NCI-H748 (cell line): ENCODE measurements around the gene GYPA.
"Not testable (repeated sequence)": the region's sequence is repeated elsewhere in the genome, so short reads cannot be mapped to it uniquely, and the experiment has no call there.

ENCODE experiments used
- DNase-seq: peaks from one replicate; lab custom pipeline; 2025; ENCODE audit not compliant: unreplicated experiment; lab: John Stamatoyannopoulos, UW

GYPA gene

DNA sequence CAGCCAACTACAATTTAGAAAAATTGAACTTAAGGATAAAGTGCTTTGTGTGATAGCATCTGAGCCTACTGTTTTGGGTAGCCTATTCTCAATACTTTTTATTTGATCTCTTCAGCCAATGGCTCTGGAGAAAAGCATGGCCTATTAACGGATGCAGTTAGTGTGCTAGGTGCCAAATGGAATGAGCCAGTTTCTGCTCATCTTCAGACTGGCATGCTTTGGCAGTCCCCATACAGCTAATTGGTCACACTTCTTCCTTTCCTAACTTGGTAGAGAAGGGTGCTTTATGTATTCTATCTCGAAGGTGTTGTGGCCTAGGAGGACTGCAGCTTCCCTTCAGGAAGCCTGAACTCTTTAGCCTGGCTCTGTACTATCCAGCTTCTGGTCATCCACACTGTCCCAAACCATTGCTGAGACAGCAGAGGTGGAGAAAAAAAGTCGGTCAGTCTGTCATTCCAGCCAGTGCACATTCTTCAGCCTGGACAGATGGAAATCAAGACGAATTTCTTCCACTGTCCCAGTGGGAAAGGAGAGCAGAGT lies 11.1 kb downstream of the GYPA start:
- not testable (repeated sequence) for DNase-seq

DNA sequence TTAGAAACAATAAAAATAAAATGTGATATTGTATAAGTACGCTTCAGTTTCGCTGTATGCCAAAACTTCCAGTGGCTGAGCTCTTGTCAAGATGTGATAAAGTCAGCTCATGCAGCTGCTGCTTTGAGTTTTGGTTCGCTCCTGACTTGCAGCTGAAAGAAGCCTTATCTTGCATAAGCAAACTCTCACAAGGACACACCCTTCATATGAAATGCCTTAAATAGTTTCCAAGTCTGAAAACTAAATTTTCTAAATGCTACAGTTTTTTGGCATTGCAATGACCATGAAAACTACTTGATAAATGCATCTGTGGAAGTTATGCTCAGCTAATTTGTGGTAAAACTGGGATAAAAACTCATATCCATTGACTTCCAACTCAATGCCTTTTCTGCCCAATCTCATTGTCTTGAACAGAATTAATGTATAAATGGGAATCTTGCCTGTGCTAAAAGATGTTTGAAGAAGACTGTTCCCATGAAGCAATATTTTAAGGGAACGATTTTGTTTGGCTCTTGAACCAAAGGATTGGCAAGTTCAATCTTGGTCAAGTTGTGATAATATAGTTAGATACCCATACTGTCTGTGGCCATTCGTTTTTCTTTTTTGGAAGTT lies 11.7 kb downstream of the GYPA start:
- DNase-seq: not testable (repeated sequence)

DNA sequence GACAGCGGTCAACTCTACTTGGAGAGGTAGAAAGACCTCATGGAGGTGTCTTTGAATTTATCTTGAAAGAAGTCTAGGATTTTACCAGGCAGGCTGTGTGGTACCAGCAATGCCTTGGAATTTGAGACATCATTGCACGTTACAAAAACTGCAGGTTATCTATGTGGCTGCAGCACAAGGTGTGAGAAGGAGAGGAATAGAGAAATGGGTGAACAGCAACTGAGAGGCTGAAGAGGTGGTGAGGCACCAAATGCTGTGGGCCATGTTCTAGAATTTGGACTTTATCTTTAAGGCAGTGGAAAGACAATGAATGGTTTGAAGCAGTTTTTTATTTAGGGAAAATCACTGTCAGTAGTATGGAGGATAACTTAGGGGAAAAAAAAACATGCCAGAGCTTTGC lies 15.4 kb downstream of the GYPA start:
- not testable (repeated sequence) for DNase-seq

DNA sequence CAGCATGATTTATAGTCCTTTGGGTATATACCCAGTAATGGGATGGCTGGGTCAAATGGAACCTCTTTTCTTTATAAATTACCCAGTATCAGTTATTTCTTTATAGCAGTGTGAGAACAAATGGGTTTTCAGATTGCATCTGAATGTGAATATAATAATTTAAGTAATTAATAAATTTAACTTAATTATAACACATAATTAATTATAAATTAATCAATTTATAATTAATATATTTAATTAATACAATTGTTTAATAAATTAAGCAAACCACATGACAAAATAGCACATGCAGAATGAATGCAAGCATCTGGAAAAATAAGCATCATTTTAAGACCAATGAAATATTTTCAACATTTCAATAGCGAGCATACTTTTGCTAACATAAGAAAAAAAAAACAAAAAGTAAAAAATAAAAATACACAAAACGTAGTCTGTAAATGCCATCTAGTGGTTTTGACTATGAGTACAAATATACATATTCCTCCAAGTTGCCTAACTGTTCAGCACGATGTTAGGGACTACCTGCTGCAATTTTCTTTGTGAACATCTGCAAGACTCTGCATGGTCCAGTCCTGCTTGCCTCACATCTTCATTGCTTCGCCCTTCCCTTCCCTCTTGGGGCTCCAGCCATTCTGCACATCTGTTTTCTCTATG lies 16.4 kb downstream of the GYPA start:
- DNase-seq: not testable (repeated sequence)

DNA sequence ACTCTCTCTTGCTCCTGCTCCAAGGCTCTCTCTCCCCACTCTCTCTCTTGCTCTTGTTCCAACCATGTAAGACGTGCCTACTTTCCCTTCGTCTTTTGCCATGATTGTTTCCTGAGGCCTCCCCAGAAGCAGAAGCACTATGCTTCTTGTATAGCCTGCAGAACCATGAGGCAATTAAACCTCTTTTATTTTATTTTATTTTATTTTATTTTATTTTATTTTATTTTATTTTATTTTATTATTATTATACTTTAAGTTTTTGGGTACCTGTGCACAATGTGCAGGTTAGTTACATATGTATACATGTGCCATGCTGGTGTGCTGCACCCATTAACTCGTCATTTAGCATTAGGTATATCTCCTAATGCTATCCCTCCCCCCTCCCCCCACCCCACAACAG lies 17.2 kb downstream of the GYPA start:
- not testable (repeated sequence) for DNase-seq

DNA sequence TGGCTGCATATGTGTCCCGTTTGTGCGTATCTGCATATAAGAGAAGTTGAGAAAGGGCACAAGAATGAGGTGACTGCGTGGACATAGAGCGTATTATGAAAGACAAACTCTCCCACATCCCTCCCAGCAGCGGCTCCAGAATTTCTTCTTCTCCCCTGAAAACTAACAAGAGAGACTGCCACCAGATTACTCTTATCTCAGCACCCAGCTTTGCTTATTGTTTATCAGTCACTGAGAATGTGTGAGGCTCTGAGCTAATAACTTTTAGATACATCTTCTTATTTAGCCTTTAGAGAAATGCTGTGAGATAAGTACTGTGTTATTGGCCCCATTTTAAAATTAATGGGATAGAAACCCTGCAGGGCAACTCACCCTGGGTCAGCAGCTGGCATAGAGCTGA lies 20.8 kb downstream of the GYPA start:
- not testable (repeated sequence) for DNase-seq

DNA sequence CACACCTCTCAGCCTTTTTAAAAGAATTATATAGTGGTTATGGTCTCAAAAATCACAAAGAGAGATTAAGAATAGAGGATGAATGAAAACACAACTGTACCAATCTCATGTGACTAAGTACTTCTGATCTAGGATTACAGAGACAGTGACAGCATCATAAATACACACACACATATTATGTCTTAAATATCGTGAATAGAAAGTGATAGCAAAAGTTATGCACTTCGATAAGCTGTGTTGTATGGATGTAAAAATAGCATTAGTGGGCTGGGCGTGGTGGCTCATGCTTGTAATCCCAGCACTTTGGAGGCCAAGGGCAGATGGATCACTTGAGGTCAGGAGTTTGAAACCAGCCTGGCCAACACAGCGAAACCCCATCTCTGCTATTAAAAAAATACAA lies 25.0 kb downstream of the GYPA start:
- DNase-seq: no peak

DNA sequence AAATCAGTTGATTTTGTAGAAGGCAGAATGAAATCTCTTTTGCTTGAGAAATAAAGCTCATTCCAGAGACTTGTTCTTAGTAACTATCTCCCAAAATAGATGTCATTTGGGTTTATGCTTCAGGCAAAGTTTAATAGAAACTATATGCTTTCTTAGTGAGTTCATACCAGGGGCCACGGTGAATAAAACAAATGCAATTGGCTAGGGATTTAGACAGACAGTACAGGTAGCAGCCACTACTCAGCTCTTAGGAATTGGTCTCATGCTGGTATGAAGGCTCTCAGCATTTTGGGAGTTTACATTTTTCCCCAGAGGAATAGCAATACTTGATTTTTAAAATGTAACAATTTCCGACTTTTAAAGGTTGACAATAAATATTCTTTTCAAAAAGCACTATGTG lies 27.0 kb downstream of the GYPA start:
- no peak for DNase-seq

DNA sequence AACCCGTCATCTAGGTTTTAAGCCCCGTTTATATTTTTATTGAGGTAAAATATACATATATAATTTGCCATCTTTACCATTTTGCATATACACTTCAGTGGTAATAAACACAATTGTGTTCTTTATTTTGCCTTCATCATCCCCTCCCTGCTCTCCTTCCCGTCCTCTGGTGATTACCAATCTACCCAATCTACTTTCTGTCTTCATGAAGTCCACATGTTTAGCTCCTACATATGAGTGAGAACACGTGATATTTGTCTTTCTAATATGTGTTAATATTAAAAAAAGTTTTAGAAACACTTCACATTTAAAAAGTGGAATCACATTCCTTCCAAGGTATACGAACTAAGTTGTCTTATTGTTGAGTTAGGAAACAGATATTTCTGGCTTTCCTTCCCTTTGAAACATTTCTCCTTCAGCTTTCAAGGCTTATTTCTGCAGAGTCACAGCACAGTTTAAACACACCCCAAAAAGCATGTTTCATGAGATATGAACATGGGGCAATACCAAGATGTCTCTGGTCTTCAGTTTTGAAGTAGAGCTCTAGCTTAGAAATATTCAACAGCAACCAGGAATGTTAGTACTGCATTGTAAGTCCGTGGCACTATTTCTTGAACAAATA lies 35.9 kb downstream of the GYPA start:
- DNase-seq: no peak

DNA sequence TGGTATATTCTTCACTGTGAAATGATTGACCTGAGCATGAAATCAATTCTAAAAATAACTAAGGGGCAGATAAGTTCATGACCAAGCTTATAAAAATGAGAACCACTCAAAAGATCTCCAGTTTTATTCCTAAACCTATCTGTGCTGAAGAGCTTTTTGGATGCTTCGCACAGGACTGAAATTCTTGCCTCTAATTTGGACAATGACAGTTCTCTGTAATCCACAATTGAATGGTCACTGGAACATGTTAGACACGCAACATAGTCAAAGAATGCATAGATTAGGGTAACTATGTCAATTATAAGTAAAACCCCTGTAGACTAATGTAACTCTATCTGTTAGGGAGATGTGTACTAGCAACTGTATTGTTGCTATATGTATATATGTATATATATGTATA lies 42.7 kb downstream of the GYPA start:
- DNase-seq: not testable (repeated sequence)

DNA sequence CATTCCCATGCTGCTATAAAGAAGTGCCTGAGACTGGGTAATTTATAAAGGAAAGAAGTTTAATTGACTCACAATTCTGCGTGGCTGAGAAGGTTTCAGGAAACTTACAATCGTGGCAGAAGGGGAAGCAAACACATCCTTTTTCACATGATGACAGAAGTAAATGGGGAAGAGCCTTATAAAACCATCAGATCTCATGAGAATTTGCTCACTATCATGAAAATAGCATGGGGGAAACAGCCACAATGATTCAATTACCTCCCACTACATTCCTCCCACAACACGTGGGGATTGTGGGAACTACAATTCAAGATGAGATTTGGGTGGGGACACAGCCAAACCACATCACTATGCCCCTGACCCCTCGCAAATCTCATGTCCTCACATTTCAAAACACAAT lies 46.5 kb downstream of the GYPA start:
- DNase-seq: not testable (repeated sequence)

DNA sequence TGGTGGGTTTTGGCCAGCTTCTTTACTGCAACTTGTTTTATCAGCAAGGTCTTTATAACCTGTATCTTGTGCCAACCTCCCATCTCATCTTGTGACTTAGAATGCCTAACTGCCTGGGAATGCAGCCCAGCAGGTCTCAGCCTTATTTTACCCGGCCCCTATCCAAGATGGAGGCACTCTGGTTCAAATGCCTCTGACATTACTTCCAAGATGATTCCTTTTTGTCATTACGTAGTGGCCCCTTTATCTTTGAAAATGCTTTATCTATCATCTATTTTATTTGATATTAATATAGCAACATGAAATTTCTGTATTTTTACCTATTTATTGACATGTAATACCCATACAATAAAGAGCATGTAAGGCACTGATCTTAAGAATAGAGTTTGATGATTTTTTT lies 49.3 kb downstream of the GYPA start:
- not testable (repeated sequence) for DNase-seq

DNA sequence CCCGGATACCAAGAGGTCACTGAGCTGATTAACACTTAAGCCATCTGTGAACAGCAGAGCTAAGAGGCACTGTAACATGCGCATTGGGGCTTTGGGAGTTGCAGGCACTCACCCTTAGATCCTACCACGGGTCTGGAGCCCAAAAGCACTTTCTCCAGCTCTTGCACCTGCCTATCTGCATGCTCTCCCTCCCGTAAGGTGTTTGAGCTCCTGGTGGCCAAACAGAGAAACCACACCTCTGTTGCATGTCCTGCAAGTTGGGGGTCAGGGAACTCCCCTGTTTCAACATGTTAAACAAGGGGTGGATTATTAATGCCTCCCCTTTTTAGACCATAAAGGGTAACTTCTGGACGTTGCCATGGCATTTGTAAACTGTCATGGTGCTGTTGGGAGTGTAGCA lies 49.8 kb downstream of the GYPA start:
- DNase-seq: no peak

DNA sequence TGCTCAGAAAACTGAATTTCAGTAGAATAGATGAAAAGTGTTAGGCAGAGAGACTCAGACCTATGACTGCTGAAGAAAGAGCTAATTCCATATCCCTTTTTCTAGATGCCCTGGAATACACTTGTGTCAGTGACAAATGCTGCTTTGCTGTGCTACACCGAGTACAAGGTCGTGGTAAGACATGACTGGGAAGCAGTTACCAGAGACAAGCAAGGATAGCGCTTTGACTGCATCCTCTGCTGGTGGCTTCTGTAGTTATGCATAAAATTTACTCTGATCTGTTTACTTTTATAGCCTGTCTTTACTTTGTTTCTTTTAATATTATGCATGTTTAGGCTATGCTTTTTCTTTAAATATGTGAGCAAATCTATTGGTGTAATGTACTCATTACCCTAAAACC lies 58.5 kb downstream of the GYPA start:
- not testable (repeated sequence) for DNase-seq

DNA sequence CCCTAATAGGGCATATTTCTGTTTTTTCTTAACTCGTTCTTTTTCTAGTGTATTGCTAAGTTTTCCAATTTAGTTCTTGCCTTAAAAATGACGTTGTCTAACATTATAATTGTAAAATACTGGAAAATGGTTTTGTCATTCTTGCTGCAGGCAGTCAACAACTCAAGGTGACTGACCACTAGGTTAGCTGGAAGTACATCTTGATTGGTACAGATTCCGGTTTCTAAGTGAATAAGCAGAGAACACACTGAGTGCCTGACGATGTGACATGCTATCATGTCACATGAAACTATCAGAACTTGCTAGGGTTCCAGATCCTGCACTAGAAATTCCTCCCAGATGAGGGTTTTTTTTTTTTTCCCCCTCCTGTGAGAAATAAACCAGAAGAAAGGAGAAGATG lies 60.4 kb downstream of the GYPA start:
- not testable (repeated sequence) for DNase-seq

DNA sequence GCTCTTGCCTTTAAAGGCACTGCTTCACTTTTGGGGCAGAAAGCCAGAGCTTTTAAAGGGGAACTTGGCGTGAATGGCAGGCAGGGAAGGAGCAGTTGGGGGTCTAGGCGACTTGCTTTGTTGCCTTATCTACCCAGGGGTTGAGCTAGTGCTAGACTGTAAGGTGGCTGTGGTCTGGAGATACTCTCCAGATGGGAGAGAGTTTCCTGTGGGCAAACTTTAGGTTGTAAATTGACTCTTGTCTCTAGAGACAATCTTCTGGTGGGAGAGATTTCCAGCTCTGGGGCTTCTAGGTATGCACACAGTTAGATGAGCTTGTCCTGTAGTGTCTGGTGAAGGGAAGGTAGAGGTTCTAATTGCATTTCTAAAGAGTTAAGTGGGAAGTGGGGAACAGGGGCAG lies 61.8 kb downstream of the GYPA start:
- DNase-seq: not testable (repeated sequence)

DNA sequence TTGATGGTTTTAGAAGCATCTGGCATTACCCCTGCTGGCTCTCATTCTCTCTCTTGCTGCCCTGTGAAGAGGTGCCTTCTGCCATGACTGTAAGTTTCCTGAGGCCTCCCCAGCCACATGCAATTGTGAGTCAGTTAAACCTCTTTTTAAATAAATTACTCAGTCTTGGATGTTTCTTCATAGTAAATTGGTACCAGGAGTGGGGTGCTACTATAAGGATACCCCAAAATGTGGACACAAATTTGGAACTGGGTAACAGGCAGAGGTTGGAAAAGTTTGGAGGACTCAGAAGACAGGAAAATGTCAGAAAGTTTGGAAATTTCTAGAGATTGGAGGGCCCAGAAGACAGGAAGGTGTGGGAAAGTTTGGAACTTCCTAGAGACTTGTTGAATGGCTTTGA lies 79.0 kb downstream of the GYPA start:
- DNase-seq: not testable (repeated sequence)

DNA sequence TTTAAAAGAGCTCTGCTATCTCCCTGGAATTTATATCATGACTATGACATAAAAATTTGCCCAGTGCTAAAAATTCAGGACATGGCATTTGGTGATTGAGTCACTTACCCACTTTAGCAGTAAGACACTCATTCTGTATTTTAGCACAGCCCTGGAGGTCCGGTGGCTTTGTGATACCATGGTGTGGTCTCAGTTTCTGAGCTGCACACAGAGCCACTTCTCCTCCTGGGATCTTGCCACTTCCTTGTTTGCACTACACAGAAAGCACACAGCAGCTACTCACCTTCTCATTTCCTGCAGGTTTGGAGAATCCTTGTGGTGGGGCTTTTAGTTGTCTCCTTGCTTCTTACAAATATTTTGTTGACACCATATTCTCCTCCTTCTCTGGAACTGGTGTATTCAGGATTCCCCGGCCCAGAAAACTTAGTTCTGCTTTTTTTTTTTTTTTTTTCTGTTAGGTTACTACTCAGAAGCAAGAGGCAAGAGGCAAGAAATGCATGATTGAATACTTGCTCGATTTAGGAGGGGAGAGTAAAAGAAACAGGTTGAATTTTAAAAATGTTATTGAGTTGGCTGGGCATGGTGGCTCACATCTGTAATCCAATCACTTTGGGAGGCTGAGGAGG lies 80.2 kb downstream of the GYPA start:
- not testable (repeated sequence) for DNase-seq
